DOHH2 (cell line): ENCODE results near the gene CPLX1.
A peak's percentile ranks its signal among the peaks of the same experiment; 100 is the strongest.

ENCODE experiments used
- CTCF ChIP-seq: fragments of 200-600 bp; sonication (generic); IDR thresholded peaks from one replicate; pipeline ENCODE4 v1.5.1; 2014; ENCODE audit warnings: antibody characterized with exemption, mild to moderate bottlenecking, low read depth, low read length; ENCODE audit not compliant: poor library complexity, severe bottlenecking
- EZH2phosphoT487 ChIP-seq: fragments of 200-600 bp; sonication (generic); IDR thresholded peaks from 2 replicates; pipeline ENCODE4 v1.6.1; 2017; ENCODE audit warnings: borderline replicate concordance, mild to moderate bottlenecking, antibody characterized with exemption, low read length, moderate library complexity, mixed read lengths

- TF ChIP-seq CTCF = peak; percentile 50
- TF ChIP-seq EZH2phosphoT487 = no peak
These were observed 33.3 kb downstream of the CPLX1 start for GRCh38 chr4:792626-793092.
